Activated CD8-positive, alpha-beta memory T cell treated with anti-CD3 and anti-CD28 coated beads for 24 hours (primary cell): ENCODE measurements around the gene ITGA8.
"Not testable (repeated sequence)": the region's sequence is repeated elsewhere in the genome, so short reads cannot be mapped to it uniquely, and the experiment has no call there.

Experiments used
- DNase-seq: peaks from one replicate; pipeline ENCODE4 v3.0.0-alpha.2; 2020

Gene ITGA8

GRCh38 chr10:15545884-15546283, 173.8 kb downstream of the ITGA8 start:
- DNase-seq = no peak

GRCh38 chr10:15545266-15545665, 174.5 kb downstream of the ITGA8 start:
- no peak for DNase-seq

- no peak for DNase-seq
Measured at GRCh38 chr10:15543994-15544393, 175.7 kb downstream of the ITGA8 start.

GRCh38 chr10:15542817-15543216, 176.9 kb downstream of the ITGA8 start:
- DNase-seq = no peak

GRCh38 chr10:15541376-15541775, 178.3 kb downstream of the ITGA8 start:
- no peak for DNase-seq

- no peak for DNase-seq
Measured at GRCh38 chr10:15540727-15541126, 179.0 kb downstream of the ITGA8 start.

GRCh38 chr10:15539262-15539661, 180.5 kb downstream of the ITGA8 start:
- no peak for DNase-seq

- DNase-seq = not testable (repeated sequence)
Measured at GRCh38 chr10:15534928-15535538, 184.7 kb downstream of the ITGA8 start.

- no peak for DNase-seq
Measured at GRCh38 chr10:15531927-15532722, 187.6 kb downstream of the ITGA8 start.

GRCh38 chr10:15528859-15529239, 190.9 kb downstream of the ITGA8 start:
- no peak for DNase-seq

GRCh38 chr10:15526754-15527153, 193.0 kb downstream of the ITGA8 start:
- no peak for DNase-seq

GRCh38 chr10:15521328-15521903, 198.3 kb downstream of the ITGA8 start:
- no peak for DNase-seq

- DNase-seq = no peak
Measured at GRCh38 chr10:15518250-15518649, 201.5 kb downstream of the ITGA8 start.

- DNase-seq = no peak
Measured at GRCh38 chr10:15516256-15517085, 203.3 kb downstream of the ITGA8 start.

GRCh38 chr10:15515202-15515601, 204.5 kb downstream of the ITGA8 start:
- no peak for DNase-seq

- DNase-seq = no peak
Measured at GRCh38 chr10:15510963-15511362, 208.8 kb downstream of the ITGA8 start.

- DNase-seq = no peak
Measured at GRCh38 chr10:15505329-15505728, 214.4 kb downstream of the ITGA8 start.

- DNase-seq = no peak
Measured at GRCh38 chr10:15504101-15504840, 215.5 kb downstream of the ITGA8 start.

GRCh38 chr10:15494850-15495506, 224.7 kb downstream of the ITGA8 start:
- DNase-seq = no peak

- DNase-seq = no peak
Measured at GRCh38 chr10:15491856-15492642, 227.7 kb downstream of the ITGA8 start.

GRCh38 chr10:15489431-15489830, 230.3 kb downstream of the ITGA8 start:
- no peak for DNase-seq
